IPS-NIHi7 (cell line): Measurements from ENCODE around the gene TRAPPC2B.
"Not testable (repeated sequence)": the region's sequence is repeated elsewhere in the genome, so short reads cannot be mapped to it uniquely, and the experiment has no call there.

Source experiments
- DNase-seq: peaks from one replicate; pipeline ENCODE4 v3.0.0; 2012; ENCODE audit warnings: mixed read lengths; ENCODE audit errors: extremely low spot score

The TRAPPC2B gene

DNA sequence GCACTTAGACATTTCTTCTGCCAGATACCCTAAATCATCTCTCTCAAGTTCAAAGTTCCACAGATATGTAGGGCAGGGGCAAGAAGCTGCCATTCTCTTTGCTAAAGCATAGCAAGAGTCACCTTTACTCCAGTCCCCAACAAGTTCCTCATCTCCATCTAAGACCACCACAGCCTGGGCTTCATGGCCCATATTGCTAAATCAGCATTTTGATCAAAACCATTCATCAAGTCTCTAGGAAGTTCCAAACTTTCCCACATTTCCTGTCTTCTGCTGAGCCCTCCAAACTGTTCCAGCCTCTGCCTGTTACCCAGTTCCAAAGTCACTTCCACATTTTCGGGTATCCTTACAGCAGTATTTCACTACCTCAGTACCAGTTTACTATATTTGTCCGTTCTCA is 11.3 kb downstream of the TRAPPC2B start:
- not testable (repeated sequence) for DNase-seq

DNA sequence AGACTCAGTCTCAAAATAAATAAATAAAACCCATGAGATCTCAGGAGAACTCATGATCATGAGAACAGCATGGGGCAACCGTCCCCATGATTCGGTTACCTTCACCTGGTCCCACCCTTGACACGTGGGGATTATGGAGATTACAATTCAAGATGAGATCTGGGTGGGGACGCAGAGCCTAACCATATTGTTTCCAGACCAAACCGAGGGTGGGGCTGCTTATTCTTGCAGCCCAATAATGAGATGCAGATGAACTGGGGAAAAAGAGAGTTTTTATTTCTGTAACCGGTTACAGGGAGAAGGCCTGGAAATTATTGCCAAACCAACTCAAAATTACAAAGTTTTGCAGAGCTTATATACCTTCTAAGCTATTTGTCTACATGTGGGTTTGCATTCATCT is 12.8 kb downstream of the TRAPPC2B start:
- DNase-seq: no peak

DNA sequence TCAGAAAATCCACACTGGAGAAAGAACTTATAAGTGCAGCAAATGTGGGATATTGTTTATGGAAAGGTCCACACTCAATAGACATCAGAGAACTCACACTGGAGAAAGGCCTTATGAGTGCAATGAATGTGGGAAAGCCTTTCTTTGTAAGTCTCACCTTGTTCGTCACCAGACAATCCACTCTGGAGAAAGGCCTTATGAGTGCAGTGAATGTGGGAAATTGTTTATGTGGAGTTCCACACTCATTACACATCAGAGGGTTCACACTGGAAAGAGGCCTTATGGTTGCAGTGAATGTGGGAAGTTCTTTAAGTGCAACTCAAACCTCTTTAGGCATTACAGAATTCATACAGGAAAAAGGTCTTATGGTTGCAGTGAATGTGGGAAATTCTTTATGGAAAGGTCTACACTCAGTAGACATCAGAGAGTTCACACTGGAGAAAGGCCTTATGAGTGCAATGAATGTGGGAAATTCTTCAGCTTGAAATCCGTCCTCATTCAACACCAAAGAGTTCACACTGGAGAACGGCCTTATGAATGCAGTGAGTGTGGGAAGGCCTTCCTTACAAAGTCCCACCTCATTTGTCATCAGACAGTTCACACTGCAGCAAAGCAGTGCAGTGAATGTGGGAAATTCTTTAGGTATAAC is 14.3 kb downstream of the TRAPPC2B start:
- no peak for DNase-seq

GRCh38 chr19:57380923-57381322 is 17.6 kb downstream of the TRAPPC2B start:
- no peak for DNase-seq

GRCh38 chr19:57382806-57383488 is 19.6 kb downstream of the TRAPPC2B start:
- DNase-seq: no peak

GRCh38 chr19:57389194-57389729 is 25.9 kb downstream of the TRAPPC2B start:
- DNase-seq: no peak

GRCh38 chr19:57389730-57390598 is 26.6 kb downstream of the TRAPPC2B start, which contains the start of gene ZNF548:
Gene ZNF548, plus strand, starts transcription at chr19:57389854. Its CDS starts 246 bp downstream, at chr19:57390100.
- DNase-seq: peak; percentile 98

- DNase-seq: no peak
Observed at GRCh38 chr19:57395710-57396109, 32.4 kb downstream of the TRAPPC2B start.

DNA sequence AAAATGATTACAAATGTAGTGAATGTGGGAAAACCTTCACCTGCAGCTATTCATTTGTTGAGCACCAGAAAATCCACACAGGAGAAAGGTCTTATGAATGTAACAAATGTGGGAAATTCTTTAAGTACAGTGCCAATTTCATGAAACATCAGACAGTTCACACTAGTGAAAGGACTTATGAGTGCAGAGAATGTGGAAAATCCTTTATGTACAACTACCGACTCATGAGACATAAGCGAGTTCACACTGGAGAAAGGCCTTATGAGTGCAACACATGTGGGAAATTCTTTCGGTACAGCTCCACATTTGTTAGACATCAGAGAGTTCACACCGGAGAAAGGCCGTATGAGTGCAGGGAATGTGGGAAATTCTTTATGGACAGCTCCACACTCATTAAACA is 35.5 kb downstream of the TRAPPC2B start:
- no peak for DNase-seq

DNA sequence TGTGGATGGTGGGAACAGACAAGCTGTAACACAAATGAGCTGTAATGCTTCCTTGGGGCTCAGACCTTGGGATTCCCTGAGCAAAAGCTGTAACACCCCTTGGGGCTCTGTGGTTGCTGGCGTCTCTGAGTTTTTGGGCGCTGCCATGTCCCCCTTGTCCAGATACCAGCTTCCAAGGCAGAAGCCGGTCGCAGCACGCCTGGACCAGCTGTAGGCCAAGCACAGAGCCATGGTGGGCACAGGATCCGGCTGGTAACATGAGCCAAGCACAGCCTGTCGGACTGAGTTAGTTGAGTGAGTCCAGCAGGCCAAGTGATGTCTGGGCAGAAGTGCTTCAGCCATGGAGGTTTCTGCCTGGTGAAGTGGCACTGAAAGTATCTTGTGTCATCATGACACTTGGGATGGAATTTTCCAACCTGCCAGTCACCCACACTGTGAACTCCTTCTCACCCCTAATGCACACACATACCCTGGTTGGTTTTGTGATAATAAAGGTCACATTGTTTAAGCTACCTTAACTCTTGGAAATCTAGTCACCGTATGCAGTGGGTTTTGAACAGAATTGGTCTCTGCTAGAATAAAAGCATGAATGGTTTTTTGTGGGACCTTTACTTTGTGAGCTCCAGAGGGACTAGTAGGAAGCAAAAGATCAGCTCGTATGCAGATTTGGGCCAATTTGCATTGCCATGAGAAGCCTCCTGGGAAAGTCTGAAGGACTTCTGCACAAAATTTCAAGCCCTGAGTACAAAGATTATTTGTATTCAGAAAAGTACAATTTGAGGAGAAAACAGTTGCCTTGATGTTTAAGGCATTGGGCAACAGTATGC is 40.6 kb downstream of the TRAPPC2B start:
- DNase-seq: no peak

DNA sequence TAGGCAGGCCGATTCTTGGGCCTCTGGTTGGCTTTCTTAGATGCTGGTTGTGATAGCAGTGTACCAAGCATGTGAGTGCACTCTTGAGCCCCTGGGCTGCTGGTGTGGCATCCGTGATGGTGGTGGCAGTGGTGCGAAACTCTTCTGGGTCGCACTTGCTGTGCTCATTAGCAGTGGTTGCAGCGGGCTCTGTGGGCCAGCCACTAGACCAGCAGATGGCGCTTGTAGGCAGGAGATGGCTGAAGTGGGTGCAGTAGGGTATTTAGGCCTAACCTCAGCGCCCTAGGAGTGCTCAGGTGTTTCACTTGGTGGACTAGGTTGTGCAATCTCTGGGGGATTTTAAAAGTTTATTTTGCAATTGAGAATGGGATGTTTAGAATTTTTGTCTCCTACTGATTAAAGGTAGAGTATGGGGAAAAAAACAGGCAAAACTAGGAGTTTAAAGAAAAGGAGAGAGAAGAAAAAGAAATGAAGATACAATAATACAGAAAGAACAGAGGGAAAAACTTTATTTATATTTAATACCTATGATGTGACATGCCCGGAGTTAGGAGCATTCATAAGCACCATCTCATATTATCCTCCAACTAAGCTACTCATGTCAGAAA is 43.3 kb downstream of the TRAPPC2B start:
- DNase-seq: peak; percentile 93

GRCh38 chr19:57410877-57411671 is 47.7 kb downstream of the TRAPPC2B start, which contains the start of gene ZNF17:
Gene ZNF17, plus strand, starts transcription at chr19:57411161. Its CDS starts 2,455 bp downstream, at chr19:57413616.
- peak; percentile 98 for DNase-seq
